ENCODE results near the gene TTLL1.

GRCh38 chr22:43126501-43127165, 37.4 kb upstream of the TTLL1 start:
- TF ChIP-seq, protein P1, sequence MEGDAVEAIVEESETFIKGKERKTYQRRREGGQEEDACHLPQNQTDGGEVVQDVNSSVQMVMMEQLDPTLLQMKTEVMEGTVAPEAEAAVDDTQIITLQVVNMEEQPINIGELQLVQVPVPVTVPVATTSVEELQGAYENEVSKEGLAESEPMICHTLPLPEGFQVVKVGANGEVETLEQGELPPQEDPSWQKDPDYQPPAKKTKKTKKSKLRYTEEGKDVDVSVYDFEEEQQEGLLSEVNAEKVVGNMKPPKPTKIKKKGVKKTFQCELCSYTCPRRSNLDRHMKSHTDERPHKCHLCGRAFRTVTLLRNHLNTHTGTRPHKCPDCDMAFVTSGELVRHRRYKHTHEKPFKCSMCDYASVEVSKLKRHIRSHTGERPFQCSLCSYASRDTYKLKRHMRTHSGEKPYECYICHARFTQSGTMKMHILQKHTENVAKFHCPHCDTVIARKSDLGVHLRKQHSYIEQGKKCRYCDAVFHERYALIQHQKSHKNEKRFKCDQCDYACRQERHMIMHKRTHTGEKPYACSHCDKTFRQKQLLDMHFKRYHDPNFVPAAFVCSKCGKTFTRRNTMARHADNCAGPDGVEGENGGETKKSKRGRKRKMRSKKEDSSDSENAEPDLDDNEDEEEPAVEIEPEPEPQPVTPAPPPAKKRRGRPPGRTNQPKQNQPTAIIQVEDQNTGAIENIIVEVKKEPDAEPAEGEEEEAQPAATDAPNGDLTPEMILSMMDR (IDR thresholded peaks at IDR 0.05 in 2 of 3, conservative IDR thresholded peaks at IDR 0.05 in 1 of 3; ENCODE audit: borderline replicate concordance in 1 of 3, insufficient read depth in 1 of 3, low read depth in 2 of 3, low read length in 2 of 3) = no peak
- TF ChIP-seq POLR2A (IDR thresholded peaks at IDR 0.05; ENCODE audit: borderline replicate concordance, extremely low read depth, insufficient read depth, insufficient read length) = no peak
- no peak for TF ChIP-seq YY1 (IDR thresholded peaks at IDR 0.05; ENCODE audit: extremely low read depth, insufficient replicate concordance, low read depth, low read length)
- TF ChIP-seq SRF (IDR thresholded peaks at IDR 0.05; ENCODE audit: low read depth) = no peak
- no peak for TF ChIP-seq CEBPB (IDR thresholded peaks at IDR 0.05; ENCODE audit: low read depth)
- no peak for TF ChIP-seq EZH2phosphoT487 (IDR thresholded peaks at IDR 0.05; ENCODE audit: borderline replicate concordance)
- peak; percentile 77 for TF ChIP-seq FOSL1 (IDR thresholded peaks at IDR 0.05; ENCODE audit: low read depth)
- no peak for TF ChIP-seq EZH2 (IDR thresholded peaks at IDR 0.05)
- TF ChIP-seq SP1 (IDR thresholded peaks at IDR 0.05; ENCODE audit: low read depth) = peak; percentile 87
- peak; percentile 65 for TF ChIP-seq POLR2AphosphoS5 (IDR thresholded peaks at IDR 0.05; ENCODE audit: low read depth, low read length)
- TF ChIP-seq, protein P2, sequence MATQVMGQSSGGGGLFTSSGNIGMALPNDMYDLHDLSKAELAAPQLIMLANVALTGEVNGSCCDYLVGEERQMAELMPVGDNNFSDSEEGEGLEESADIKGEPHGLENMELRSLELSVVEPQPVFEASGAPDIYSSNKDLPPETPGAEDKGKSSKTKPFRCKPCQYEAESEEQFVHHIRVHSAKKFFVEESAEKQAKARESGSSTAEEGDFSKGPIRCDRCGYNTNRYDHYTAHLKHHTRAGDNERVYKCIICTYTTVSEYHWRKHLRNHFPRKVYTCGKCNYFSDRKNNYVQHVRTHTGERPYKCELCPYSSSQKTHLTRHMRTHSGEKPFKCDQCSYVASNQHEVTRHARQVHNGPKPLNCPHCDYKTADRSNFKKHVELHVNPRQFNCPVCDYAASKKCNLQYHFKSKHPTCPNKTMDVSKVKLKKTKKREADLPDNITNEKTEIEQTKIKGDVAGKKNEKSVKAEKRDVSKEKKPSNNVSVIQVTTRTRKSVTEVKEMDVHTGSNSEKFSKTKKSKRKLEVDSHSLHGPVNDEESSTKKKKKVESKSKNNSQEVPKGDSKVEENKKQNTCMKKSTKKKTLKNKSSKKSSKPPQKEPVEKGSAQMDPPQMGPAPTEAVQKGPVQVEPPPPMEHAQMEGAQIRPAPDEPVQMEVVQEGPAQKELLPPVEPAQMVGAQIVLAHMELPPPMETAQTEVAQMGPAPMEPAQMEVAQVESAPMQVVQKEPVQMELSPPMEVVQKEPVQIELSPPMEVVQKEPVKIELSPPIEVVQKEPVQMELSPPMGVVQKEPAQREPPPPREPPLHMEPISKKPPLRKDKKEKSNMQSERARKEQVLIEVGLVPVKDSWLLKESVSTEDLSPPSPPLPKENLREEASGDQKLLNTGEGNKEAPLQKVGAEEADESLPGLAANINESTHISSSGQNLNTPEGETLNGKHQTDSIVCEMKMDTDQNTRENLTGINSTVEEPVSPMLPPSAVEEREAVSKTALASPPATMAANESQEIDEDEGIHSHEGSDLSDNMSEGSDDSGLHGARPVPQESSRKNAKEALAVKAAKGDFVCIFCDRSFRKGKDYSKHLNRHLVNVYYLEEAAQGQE (IDR thresholded peaks at IDR 0.05; ENCODE audit: low read depth) = no peak
